Measurements from ENCODE around the gene FAM209B.
"Not testable (repeated sequence)": the region's sequence is repeated elsewhere in the genome, so short reads cannot be mapped to it uniquely, and the experiment has no call there.

Gene FAM209B

DNA sequence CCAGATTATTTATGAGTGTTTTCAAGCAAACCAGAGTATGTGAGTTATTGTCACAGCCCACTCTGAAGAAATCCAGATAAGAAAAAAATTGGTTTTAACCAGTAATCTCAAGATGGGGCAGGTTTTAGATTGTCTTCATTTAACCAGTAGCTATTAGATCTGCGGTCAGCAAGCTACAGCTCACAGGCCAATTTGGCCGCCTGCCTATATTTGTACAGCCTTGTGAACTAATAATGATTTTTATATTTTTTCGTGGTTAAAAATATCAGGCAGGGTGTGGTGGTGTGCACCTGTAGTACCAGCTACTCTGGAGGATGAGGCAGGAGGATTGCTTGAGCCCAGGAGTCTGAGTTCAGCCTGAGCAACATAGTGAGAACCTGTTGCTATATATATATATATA lies 5.0 kb downstream of the FAM209B start:
- H3K4me3 ChIP-seq (ENCODE audit: low read depth, low read length), result no peak overlapping the region
- no peak for DNase-seq (ENCODE audit: low read depth)
- TF ChIP-seq, protein P1, sequence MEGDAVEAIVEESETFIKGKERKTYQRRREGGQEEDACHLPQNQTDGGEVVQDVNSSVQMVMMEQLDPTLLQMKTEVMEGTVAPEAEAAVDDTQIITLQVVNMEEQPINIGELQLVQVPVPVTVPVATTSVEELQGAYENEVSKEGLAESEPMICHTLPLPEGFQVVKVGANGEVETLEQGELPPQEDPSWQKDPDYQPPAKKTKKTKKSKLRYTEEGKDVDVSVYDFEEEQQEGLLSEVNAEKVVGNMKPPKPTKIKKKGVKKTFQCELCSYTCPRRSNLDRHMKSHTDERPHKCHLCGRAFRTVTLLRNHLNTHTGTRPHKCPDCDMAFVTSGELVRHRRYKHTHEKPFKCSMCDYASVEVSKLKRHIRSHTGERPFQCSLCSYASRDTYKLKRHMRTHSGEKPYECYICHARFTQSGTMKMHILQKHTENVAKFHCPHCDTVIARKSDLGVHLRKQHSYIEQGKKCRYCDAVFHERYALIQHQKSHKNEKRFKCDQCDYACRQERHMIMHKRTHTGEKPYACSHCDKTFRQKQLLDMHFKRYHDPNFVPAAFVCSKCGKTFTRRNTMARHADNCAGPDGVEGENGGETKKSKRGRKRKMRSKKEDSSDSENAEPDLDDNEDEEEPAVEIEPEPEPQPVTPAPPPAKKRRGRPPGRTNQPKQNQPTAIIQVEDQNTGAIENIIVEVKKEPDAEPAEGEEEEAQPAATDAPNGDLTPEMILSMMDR (IDR thresholded peaks at IDR 0.05; ENCODE audit: insufficient read depth, low read depth, low read length, missing control alignments), result no peak

DNA sequence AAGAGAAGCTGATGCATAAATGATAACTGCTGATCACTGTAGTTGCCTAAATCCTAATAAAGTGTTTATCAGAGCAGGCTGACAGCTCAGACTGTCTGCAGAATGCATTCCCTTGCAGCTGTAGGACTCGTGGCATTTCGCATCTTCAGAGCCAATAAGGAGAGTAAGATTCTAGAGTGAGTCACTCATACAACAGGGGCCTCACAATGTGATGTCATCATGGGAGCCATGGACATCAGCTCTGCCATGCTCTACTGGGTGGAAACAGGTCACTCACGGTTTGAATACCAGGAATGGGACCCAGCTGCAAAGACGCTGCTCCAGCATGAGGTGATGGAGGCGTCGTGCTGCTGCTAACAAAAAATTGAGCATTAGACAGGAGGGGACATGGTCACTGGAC lies 7.4 kb downstream of the FAM209B start:
- TF ChIP-seq, protein P1 (IDR thresholded peaks at IDR 0.05; ENCODE audit: insufficient read depth, low read depth, low read length, missing control alignments), result no peak
- DNase-seq (ENCODE audit: low read depth), result no peak
- no peak overlapping the region for H3K4me3 ChIP-seq (ENCODE audit: low read depth, low read length)

DNA sequence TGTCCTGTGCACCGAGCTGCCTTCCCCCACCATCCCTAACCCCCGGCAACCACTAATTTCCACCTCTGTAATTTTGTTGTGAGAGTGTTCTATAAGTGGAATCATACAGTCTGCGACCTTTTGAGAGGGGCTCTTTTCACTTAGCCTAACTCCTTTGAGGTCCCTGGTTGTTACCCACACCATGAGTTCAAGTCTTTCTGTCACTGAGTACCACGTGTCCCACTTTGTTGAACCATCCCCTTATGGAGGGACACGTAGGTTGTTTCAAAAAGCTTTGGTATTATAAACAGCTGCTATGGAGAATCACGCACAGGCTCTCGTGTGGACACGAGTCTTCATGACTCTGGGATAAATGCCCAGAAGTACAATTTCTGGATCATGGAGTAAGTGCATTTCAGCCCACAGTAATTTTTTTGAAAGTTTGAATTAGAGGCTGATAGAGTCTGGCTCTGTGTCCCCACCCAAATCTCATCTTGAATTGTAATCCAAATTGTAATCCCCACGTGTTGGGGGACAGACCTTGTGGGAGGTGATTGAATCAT lies 9.5 kb downstream of the FAM209B start:
- H3K4me3 ChIP-seq (ENCODE audit: low read depth, low read length), result no peak overlapping the region
- TF ChIP-seq, protein P1 (IDR thresholded peaks at IDR 0.05; ENCODE audit: insufficient read depth, low read depth, low read length, missing control alignments), result no peak
- DNase-seq (ENCODE audit: low read depth), result no peak

DNA sequence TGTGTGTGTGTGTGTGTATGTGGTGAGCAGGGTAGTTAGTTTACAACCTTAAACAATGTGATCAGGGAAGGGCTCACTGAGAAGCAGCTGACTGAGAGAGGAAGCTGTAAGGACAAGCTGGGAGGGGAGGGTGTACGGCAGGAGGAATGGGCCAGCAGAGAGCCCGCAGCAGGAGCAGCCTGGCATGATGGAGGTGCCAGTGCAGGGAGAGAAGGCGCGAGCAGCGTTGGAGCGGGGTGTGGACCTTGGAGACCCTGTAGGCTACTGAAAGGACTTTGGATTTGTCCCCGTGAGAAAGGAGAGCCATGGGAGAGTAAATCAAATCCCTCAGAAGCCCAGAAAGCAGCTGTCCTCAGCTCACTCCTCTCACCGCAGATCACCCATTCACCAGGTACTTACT lies 18.5 kb downstream of the FAM209B start:
- H3K4me3 ChIP-seq (ENCODE audit: low read depth, low read length), result no peak overlapping the region
- TF ChIP-seq, protein P1 (IDR thresholded peaks at IDR 0.05; ENCODE audit: insufficient read depth, low read depth, low read length, missing control alignments), result no peak

DNA sequence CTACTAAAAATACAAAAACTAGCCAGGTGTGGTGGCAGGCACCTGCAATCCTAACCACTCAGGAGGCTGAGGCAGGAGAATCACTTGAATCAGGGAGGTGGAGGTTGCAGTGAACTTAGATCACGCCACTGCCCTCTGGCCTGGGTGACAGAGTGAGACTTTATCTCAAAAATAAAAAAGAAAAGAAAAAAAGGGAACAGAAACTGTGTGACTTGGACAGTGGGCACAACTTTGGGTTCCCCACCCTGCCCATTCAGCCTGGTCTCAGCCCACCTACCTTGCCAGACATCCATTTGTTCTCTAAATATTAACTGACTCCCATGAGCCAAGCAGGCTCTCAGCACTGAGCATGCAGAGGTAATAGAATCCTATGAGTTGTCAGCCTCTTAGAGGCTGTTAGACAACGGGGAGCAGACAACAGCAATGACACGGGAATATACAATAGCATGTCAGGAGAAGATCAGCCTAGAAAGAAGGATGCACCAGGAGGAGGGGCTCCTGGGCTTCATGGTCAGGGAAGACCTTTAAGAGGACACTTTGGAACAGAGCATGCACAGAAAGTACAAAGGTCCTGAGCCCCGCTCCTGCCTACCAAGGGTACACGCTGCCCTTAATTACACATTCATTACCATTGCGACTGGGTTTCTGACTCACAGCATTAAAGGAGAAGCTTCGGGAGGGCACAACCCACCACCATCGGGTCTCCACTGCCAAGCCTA lies 20.0 kb downstream of the FAM209B start:
- no peak overlapping the region for H3K4me3 ChIP-seq (ENCODE audit: low read depth, low read length)
- TF ChIP-seq, protein P1 (IDR thresholded peaks at IDR 0.05; ENCODE audit: insufficient read depth, low read depth, low read length, missing control alignments), result no peak
- DNase-seq (ENCODE audit: low read depth), result peak; percentile 16

More for the DNA sequence above, 18.5 kb downstream of the FAM209B start:
- DNase-seq (ENCODE audit: low read depth), result no peak

DNA sequence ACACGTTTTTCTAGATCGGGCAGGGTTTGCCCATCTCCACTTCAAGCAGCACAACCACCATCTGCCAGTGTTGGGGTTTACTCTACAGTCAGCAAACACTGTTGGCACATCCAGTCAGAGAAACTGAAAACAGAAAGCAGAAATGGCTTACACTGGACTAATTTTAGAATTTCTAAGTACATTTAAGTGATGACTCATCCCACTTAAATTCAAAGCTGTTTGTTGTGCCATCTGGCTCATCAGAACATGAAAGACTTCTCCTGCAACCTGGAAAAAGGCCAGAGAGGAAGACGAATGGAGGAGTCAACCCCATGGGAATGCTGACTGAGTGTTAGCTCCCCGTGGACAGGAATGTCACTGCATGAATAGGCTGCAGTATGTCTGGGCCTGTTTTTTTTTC lies 21.8 kb downstream of the FAM209B start:
- peak; percentile 80 for DNase-seq (ENCODE audit: low read depth)
- TF ChIP-seq, protein P1 (IDR thresholded peaks at IDR 0.05; ENCODE audit: insufficient read depth, low read depth, low read length, missing control alignments), result no peak
- no peak overlapping the region for H3K4me3 ChIP-seq (ENCODE audit: low read depth, low read length)

DNA sequence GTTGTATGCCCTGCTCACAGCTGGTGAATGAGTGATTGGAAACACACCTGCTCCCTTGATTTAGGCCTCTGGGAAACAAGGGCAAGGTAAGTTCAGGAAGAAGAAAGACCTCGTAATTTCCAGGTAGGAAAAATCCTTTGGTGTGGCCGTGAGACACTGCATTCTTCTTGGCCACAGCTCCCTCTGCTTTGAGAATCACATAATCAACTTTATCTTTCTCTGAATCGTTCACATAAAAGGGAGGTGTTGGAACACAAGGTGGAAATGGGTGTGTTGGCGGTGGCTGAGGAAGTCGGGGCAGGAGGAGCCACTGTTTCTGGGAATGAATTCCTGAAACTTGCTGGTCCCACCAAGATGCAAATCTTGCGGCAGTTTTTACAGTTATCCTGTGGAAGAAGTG lies 25.9 kb downstream of the FAM209B start:
- TF ChIP-seq, protein P1 (IDR thresholded peaks at IDR 0.05; ENCODE audit: insufficient read depth, low read depth, low read length, missing control alignments), result no peak
- no peak overlapping the region for H3K4me3 ChIP-seq (ENCODE audit: low read depth, low read length)
- no peak for DNase-seq (ENCODE audit: low read depth)

DNA sequence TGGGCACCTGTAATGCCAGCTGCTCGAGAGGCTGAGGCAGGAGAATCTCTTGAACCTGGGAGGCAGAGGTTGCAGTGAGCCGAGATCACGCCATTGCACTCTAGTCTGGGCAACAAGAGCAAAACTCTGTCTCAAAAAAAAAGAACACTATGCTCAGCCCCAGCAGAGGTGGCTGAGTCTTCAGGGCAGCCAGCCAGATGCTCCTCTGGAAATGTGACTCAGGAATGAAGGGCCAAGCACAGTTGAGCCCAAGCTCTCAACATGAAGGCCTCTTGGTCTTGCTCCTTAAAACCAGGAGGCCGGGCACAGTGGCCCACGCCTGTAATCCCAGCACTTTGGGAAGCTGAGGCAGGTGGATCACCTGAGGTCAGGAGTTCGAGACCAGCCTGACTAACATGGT lies 31.5 kb downstream of the FAM209B start:
- not testable (repeated sequence) for H3K4me3 ChIP-seq (ENCODE audit: low read depth, low read length); DNase-seq (ENCODE audit: low read depth)
